Activated CD8-positive, alpha-beta memory T cell treated with anti-CD3 and anti-CD28 coated beads for 36 hours (primary cell): Measurements from ENCODE around the gene KPNA3. TPM values are rescaled to one million over a fixed set of nuclear protein-coding genes. Genes with fewer than 3 reads are reported as not detected.
"Not testable (repeated sequence)": the region's sequence is repeated elsewhere in the genome, so short reads cannot be mapped to it uniquely, and the experiment has no call there.

Experiments
- CTCF ChIA-PET: fragments of 350-600 bp; sonication (Branson Sonifier 250); formaldehyde crosslinking; loops from one replicate; lab custom pipeline; 2021; ENCODE audit warnings: antibody characterized with exemption; lab: Charles Lee
- POLR2A ChIA-PET: fragments of 350-600 bp; sonication (Branson Sonifier 250); formaldehyde crosslinking; loops from one replicate; lab custom pipeline; 2021; ENCODE audit warnings: antibody characterized with exemption; lab: Charles Lee
- total RNA-seq, 2 experiments: library from RNA; stranded (reverse); gene quantifications; one replicate each; pipeline ENCODE4 v1.2.3, GENCODE V29; 2021

Gene KPNA3
- total RNA-seq, 2 experiments from 2014 or later, result 65.2 to 67.3 TPM

DNA sequence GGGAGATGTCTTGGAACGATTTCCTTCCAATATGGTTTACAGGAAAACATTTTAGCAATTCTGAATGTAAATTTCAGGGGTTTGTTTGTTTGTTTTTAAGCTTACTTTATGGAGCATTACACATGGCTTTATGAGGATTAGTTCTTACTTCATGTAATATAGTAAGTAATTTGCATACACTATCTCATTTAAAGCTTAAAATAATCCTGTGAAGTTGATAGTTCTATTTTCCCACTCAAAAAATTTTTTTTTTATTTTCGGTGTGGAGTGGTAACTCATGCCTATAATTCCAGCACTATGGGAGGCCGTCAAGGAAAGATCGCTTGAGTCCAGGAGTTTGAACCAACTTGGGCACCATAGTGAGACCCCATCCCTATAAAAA, 19.0 kb upstream of the KPNA3 start:
- POLR2A ChIA-PET, result interaction anchor here (0.5 kb wide), 1 partner anchor 198 kb away, joined by 9 read pairs; no protein-coding TSS in a partner anchor
- CTCF ChIA-PET, result interaction anchor here (0.6 to 1.2 kb wide), 3 partner anchors 15 to 26 kb away, joined by 3 to 4 read pairs (median 3); no protein-coding TSS in a partner anchor

DNA sequence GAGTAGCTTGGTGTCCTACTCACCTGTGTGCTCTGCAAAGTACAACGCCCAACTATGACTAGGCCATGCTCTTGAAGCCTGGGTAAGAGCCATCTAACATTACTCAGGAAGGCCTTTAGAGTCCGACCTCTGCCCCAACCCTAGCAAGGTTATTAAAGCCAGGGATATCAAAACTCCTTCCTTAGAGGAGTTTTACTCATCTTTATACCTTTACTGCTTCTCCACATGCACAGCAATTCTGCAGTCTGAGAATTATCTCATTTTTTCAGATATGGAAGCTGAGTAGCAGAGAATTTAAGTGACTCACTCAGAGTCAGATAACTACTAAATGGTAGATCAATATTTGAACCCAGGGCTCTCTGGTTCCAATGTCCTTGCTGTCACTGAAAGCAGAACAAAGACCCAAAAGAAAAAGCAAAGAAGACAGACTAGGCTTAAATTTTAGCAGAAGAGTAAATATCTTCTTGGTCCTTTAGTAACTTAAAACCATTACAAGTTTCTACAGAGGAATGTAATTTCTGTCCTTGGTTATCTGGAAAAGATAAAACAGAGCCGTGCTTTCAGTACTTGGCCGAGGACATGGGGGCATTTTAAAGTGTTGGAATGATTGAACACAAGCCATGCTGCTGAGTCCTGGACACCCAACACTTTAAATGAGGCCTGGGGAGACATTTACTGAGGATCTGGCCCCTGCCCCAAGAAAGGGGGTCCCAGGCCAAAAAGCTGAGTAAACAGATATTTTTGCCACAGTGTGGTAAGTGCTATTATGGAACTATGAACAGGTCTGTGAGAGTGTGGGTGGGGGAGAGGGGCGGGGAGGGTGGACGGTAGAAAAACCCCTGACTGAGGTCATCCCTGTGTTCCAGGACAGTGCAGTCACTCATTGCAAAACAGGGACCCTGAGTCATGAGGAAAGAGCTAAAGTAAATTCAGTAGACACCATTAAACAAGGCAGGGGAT, 18.4 kb upstream of the KPNA3 start:
- ChIA-PET POLR2A (interaction anchor here (0.5 kb wide), 1 partner anchor 199 kb away, joined by 9 read pairs; no protein-coding TSS in a partner anchor), CTCF (interaction anchor here (0.6 to 1.2 kb wide), 3 partner anchors 16 to 27 kb away, joined by 3 to 4 read pairs (median 3); no protein-coding TSS in a partner anchor)

DNA sequence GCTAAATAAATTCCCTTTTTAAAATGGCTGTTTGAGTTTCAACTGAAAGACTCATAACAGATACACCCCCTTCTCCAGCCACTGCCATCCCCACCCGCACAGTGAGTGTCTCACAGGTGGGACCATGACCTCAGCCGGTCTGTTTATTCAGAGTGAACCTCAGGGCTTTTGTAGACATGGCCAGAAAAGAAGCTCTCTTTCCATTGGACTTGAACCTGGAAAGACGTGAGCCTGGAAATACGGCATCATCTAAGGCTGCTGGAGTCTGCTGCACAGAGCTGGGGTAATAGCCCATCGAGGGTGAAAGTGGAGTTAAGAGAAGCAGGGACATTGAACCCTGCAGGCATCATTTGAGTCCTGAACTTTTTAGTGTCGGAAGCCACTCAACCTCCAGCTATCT, 15.2 kb upstream of the KPNA3 start:
- POLR2A ChIA-PET, result no interaction called here
- CTCF ChIA-PET, result no interaction called here

DNA sequence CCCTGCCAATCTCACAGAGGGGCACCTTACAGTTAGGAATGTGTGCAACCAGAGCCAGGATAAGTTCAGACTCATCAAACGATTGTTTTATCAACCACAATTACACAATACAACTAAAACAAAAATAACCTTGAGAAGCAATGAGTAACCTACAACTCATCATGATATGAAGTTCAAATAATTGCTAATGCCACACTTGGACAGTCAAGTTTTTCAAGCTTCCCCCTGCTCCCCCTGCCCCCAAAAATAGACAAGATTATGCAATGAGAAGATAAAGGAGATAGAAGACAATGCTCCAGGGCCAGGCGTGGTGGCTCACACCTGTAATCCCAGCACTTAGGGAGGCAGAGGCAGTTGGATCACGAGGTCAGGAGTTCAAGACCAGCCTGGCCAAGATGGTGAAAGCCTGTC, 13.6 kb upstream of the KPNA3 start:
- ChIA-PET CTCF (no interaction called here), POLR2A (no interaction called here)

DNA sequence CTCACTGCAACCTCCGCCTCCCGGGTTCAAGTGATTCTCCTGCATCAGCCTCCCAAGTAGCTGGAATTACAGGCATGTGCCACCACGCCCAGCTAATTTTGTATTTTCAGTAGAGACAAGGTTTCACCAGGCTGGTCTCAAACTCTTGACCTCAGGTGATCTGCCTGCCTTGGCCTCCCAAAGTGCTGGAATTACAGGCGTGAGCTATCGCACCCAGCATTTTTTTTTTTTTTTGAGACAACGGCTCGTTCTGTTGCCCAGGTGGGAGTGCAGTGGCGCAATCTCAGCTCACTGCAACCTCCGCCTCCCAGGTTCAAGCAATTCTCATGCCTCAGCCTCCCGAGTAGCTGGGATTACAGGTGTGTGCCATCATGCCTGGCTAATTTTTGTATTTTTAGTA, 10.6 kb upstream of the KPNA3 start:
- CTCF ChIA-PET, POLR2A ChIA-PET: not testable (repeated sequence)

DNA sequence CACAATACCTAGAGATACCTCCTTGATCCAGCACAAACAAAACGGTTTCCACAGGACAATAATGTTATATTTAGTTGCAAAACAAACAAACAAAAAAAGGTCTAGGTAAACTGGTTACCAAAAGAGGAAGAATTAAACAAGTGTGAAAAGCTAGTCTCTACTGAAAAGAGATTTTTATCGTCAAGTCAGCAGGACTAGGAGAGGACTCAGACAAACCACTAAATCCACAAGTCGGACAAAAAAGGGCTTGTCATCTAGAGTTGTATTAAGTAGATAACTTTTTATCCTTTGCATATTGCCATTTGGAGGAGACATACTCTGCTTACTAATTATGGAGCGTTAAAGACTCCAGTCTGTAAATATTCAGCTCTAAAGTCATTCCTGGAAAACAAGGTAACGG, 9.9 kb upstream of the KPNA3 start:
- ChIA-PET POLR2A (no interaction called here), CTCF (interaction anchor here (0.6 kb wide), 1 partner anchor 14 kb away, joined by 4 read pairs; no protein-coding TSS in a partner anchor)

DNA sequence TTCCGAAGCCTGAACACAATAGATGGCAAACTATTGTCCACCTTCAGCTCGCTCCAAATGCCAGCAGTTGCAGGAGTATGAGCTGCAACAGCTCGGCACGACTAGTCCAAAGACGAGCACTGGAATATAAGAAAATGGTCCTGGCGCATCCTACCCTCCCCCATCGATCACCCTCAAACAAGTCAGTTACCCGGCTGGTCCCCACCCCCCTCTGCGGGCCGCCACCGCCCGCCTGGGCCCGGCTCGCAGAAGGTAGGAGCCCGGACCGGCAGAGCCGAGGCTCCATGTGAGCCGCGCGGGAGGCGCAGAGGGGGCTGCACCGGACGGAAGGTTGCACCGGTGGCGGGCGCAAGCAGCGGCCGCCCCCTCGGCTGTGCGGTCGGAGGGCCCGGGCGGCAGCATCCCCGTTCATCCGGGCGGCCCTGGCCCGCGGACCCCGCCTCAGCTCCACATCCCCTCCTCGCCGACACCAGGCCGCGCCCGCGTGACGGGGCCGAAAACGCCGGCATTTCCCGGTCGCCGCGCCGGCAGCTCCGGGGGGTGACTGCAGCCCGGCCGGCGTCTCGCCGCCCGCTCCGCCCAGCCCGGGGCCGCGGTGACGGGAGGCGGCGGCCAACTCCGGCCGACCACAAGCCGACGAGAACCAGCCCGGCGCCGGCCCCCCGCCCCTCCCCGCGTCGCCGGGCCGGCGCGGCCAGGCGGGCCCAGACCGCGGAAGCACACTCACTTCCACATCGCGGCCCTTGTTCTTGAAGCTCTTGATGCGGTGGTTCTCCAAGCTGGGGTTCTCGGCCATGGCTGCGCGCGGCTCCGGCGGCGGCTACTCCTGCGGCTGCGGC, 552 bp downstream of the KPNA3 start:
- CTCF ChIA-PET, result interaction anchor here (0.7 to 1.7 kb wide), 2 partner anchors 48 to 144 kb away, joined by 3 to 5 read pairs; partner anchors contain the start of gene SPRYD7

DNA sequence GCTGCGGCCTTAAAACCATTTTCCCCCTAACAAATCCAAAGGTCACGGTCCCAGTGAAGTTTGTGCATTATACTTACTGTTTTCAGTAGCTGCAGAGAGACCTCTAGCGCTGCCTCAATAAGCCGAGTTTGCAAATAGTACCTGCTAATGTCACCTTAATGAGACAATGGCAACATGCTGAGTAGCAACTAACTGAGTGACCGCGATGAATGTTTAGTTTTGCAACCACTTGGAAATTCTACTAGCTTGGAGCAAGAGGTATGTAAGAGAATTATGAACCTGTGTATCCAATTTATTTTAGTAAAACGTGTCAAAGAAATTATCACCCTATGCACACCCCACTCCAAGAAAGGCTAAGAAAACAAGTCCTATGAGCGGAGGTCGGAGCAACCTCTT, 1.2 kb downstream of the KPNA3 start:
- CTCF ChIA-PET, result interaction anchor here (0.7 kb wide), 1 partner anchor 47 kb away, joined by 3 read pairs; no protein-coding TSS in a partner anchor
- POLR2A ChIA-PET, result interaction anchor here (1.1 to 2.0 kb wide), 3 partner anchors 11 to 101 kb away, joined by 3 to 4 read pairs (median 3); partner anchors contain the start of gene EBPL

More for the DNA sequence above, 552 bp downstream of the KPNA3 start:
- POLR2A ChIA-PET, result interaction anchor here (1.1 to 2.0 kb wide), 5 partner anchors 12 to 205 kb away, joined by 3 to 7 read pairs (median 4); partner anchors contain the start of genes EBPL and TRIM13

DNA sequence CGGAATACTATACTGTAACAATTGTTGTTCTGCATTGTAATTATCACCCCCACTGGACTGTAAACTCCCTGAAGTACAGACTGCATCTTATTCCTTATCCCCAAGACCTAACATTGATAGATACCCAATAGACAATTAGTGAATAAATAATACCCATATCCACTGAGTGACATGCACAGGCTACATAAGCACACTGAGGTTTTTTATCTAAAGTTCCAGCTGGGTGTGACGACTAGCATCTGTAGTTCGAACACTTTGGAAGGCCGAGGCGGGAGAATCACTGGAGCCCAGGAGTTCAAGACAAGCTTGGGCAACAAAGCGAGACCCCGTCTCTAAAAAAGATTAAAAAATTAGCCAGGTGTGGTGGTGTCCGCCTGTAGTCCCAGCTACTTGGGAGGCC, 2.5 kb downstream of the KPNA3 start:
- ChIA-PET POLR2A (interaction anchor here (1.4 to 2.0 kb wide), 2 partner anchors 98 to 99 kb away, joined by 3 to 4 read pairs; partner anchors contain the start of gene EBPL), CTCF (no interaction called here)

DNA sequence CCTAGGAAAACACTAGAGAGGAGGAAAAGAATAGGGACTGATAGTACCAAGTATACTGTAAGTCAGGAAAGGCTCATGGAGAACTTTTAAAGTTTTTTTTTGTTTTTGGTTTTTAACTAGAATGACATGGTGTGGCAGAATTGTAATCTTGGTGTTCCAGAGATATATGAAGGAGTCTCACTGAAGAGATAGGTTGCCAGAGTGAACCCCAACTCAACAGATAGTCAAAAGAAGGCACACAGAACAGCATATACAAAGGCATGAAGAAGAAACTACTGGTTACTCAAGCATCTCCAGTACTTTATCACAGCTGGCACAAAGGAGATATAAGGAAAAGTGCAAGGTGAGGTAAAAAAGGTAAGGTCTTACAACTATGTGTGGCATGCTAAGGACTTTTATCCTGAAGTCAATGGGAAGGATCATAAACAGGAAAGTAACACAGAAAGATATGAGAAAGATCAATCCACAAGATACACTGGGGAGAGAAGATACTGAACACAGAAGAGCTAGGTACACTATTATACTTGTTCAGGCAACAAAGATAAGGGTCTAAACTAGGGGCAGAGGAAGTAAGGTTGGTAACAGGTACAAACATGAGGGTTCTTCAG, 6.0 kb downstream of the KPNA3 start:
- POLR2A ChIA-PET, result no interaction called here
- CTCF ChIA-PET, result no interaction called here

DNA sequence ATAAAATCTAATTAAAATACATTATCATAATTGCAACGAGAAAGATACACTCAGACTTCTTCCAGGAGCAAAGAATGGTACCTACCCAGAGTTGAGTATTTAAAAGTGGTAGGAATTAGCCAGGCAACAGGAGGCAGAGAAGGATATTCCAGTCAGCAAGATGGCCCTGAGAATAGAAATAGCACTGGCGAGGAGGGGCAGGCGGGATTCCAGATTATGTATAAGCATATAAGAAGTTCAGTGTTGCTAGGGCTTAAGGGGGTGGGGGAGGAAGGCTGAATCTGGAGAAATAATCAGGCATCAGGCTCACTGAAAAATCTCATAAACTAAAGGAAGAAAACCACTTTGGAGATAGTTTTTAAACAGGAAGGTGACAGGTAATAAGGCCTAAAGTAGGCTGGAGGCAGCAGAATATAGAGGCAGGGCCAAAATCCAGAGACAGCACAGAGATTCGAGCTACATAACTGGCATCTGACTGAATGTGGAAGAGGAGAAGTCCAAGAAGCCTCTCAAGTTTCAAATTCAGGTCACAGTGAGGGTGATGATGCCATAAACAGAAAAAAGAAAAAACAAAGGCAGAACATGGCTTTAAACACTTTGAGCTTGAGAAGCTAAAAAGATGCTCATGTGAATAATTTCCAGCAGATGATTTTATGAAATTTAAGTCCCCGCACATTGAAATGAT, 7.5 kb downstream of the KPNA3 start:
- CTCF ChIA-PET, result no interaction called here
- POLR2A ChIA-PET, result interaction anchor here (0.7 kb wide), 1 partner anchor 267 kb away, joined by 4 read pairs; no protein-coding TSS in a partner anchor

DNA sequence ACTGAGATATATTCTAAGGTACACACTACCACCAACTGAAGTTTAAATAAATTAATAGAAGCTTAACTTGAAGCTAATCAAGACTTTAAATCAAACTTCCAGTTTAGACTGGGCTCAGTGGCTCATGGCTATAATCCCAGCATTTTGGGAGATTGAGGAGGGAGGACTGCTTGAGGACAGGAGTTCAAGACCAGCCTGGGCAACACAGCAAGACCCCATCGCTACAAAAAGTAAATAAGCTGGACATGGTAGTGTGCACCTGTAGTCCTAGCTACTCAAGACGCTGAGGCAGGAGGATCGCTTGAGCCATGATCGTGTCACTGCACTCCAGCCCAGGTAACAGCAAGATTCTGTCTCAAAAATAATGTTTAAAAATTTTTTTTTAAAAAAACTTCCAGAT, 8.6 kb downstream of the KPNA3 start:
- ChIA-PET POLR2A (interaction anchor here (0.6 kb wide), 1 partner anchor 41 kb away, joined by 3 read pairs; no protein-coding TSS in a partner anchor), CTCF (no interaction called here)

DNA sequence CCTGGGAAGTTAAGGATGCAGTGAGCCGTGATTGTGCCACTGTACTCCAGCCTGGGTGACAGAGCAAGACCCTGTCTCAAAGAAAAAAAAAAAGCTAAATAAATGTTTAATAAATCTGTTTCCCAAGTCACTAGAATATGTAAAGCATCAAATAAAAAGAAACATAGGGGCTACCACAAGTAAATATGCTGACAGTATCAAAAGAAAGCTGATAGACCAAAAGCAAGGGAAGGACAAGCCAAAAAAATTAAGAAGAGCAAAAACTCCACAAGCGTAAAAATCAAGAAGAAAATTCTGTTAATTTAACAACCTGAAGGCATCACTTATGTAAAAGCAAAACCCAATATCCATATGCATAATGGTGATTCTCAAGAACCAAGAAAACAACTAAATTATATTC, 9.7 kb downstream of the KPNA3 start:
- ChIA-PET POLR2A (no interaction called here), CTCF (interaction anchor here (0.5 to 0.6 kb wide), 2 partner anchors 93 to 227 kb away, joined by 3 read pairs; no protein-coding TSS in a partner anchor)

DNA sequence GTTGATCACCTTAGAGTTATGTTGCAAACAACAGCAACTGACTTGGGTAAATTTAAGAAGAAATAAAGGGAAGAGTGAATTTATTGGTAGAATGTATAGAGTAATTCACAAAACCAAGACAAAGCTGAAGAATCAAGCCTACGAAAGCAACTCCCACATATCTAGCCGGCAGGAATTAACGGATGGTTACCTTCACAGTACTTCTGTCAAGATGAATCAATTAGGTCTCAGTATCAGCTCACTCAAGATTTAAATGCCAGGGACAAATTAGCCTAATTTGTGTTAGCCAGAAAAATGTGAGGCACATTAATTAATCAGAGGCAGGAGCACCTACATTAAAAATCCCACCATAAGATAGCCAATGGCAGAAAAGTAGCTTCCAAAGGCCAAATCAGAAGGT, 10.7 kb downstream of the KPNA3 start:
- ChIA-PET POLR2A (no interaction called here), CTCF (interaction anchor here (1.2 kb wide), 1 partner anchor 155 kb away, joined by 7 read pairs; no protein-coding TSS in a partner anchor)

DNA sequence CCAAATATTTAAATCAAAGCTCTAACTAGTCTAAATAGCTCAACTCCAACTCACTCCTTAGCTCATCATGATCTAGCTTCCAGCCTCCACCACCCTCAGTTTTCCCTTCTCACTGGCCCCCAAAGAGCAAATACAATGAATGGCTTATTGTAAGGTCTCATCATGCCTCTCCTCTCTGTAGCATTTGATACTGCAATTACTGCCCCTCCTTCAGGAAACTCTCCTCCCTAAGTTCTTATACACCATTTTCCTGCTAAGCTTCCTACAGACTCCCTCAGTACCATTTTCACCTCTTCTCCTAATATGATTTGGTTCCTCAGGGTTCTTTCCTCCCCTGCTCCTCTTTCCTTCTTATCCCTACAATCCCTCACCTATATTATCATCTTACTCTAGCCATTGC, 12.8 kb downstream of the KPNA3 start:
- CTCF ChIA-PET, result no interaction called here

DNA sequence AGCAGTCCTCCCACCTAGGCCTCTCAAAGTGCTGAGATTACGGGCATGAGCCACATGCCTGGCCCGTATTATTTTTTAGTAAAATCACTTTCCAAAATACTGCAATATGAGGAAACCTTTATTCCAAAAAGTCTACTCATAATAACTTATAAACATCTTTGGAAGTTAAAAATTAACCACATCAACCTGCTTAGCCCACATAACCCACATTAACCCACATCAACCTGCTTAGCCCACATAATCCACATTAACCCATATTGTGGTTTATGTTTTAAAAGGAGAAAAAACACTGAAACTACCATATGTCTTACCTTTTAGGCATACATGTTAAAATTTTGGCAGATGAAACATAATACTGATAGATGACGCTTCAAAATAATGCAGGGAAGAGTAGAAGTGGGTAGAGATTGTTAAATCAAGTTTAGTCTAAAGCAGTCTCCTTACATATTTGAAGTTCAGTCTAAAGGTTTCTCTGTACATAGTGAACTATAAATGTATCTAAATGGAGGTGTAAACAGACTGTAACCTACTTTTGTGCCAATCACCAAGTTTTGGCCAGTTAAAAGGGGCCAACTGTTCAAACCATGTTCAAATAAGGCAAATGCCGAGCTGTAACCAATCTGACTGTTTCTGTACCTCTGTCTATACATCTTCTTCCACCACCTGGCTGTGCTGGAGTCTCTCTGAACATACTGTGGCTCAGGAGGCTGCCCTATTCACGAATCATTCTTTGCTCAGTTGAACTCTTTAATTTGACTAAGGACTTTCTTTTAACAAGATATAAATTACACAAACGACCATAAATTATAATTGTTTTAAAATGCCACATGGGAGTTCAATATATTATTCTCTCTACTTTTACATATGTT, 14.5 kb downstream of the KPNA3 start:
- ChIA-PET POLR2A (no interaction called here), CTCF (no interaction called here)

More for the DNA sequence above, 12.8 kb downstream of the KPNA3 start:
- POLR2A ChIA-PET, result interaction anchor here (1.1 kb wide), 1 partner anchor 12 kb away, joined by 3 read pairs; no protein-coding TSS in a partner anchor

DNA sequence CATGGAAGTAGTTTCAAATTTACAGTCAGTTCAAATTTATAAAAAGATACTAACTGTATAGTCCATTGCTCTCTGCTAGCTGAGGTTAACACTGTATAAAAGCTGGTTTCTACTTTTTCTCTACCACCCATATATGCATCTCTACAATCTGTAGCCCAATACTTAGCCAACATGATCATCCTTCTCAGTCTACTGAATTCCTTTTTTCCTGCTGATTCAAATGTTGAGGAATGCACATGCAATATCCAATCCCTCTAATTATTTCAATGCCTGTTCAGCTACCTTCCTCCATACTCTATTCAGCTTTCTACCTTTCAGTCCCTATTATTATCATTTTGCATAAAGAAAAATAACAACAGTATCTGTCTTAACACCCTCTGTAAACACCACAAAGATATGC, 15.6 kb downstream of the KPNA3 start:
- POLR2A ChIA-PET, result no interaction called here
- CTCF ChIA-PET, result no interaction called here
